CD14-positive monocyte (primary cell): ENCODE measurements around the gene ARRB1. TPM values are rescaled to one million over a fixed set of nuclear protein-coding genes. Genes with fewer than 3 reads are reported as not detected.

Source experiments
- DNase-seq, 3 donors: peaks; one replicate each; pipeline ENCODE4 v3.0.0-alpha.2; 2011 to 2022
- H2AFZ ChIP-seq: 2 replicates; pipeline ENCODE4 v1.6.0; 2012; ENCODE audit warnings: mild to moderate bottlenecking, low read depth, low read length, inconsistent platforms; ENCODE audit not compliant: insufficient read depth, poor library complexity, severe bottlenecking
- H3K27ac ChIP-seq, 2 donors: 1 replicate in 1 of 2; 2 replicates in 1 of 2; pipeline ENCODE4 v1.5.1; 2012 to 2013; ENCODE audit warnings: low read length in 2 of 2, control low read depth in 1 of 2, inconsistent platforms in 1 of 2, low read depth in 1 of 2, mild to moderate bottlenecking in 1 of 2
- H3K27me3 ChIP-seq, 2 donors: one replicate each; pipeline versions ENCODE4 v1.6.0 to v1.6.1; 2011 to 2013; ENCODE audit warnings: low read length in 2 of 2; ENCODE audit not compliant: control insufficient read depth in 2 of 2, insufficient read depth in 2 of 2
- H3K36me3 ChIP-seq, 2 donors: replicated peaks in 1 of 2; 1 replicate in 1 of 2; 2 replicates in 1 of 2; pipeline versions ENCODE4 v1.5.1 to v1.6.1; 2012 to 2013; ENCODE audit warnings: low read length in 2 of 2, control low read depth in 1 of 2, inconsistent platforms in 1 of 2, mild to moderate bottlenecking in 1 of 2; ENCODE audit not compliant: insufficient read depth in 2 of 2, control insufficient read depth in 1 of 2
- H3K4me1 ChIP-seq, 2 donors: 1 replicate in 1 of 2; 2 replicates in 1 of 2; pipeline versions ENCODE4 v1.5.1 to v1.6.1; 2012 to 2013; ENCODE audit warnings: low read length in 2 of 2, control low read depth in 1 of 2, inconsistent platforms in 1 of 2, mild to moderate bottlenecking in 1 of 2, moderate library complexity in 1 of 2; ENCODE audit not compliant: insufficient read depth in 2 of 2, control insufficient read depth in 1 of 2
- H3K4me2 ChIP-seq: replicated peaks from 2 replicates; pipeline ENCODE3; 2012; ENCODE audit warnings: low read length, moderate library complexity, mild to moderate bottlenecking; ENCODE audit not compliant: poor library complexity, severe bottlenecking; ENCODE audit errors: extremely low read depth
- H3K4me3 ChIP-seq, 3 experiments: fragments of 200-600 bp in 1 of 3; sonication (generic) in 1 of 3; replicated peaks in 1 of 3; 1 replicate in 2 of 3; 2 replicates in 1 of 3; pipeline ENCODE4 v1.5.1; 2011 to 2013; ENCODE audit warnings: low read length in 3 of 3, mild to moderate bottlenecking in 3 of 3, control low read depth in 2 of 3, low read depth in 2 of 3, inconsistent platforms in 1 of 3, moderate library complexity in 1 of 3
- H3K79me2 ChIP-seq: 2 replicates; pipeline ENCODE4 v1.6.0; 2012; ENCODE audit warnings: mild to moderate bottlenecking, control low read depth, inconsistent platforms, low read length, moderate library complexity; ENCODE audit not compliant: insufficient read depth
- H3K9ac ChIP-seq: 2 replicates; pipeline ENCODE4 v1.6.0; 2017; ENCODE audit warnings: low read length, mild to moderate bottlenecking; ENCODE audit not compliant: insufficient read depth, poor library complexity, severe bottlenecking
- H3K9me3 ChIP-seq, 2 donors: replicated peaks in 1 of 2; 1 replicate in 1 of 2; 2 replicates in 1 of 2; pipeline versions ENCODE4 v1.5.1 to v1.6.1; 2012 to 2013; ENCODE audit warnings: low read length in 2 of 2, control low read depth in 1 of 2; ENCODE audit not compliant: control insufficient read depth in 1 of 2, insufficient read depth in 1 of 2
- H4K20me1 ChIP-seq: 2 replicates; pipeline ENCODE4 v1.6.0; 2012; ENCODE audit warnings: mild to moderate bottlenecking, low read length, control low read depth, moderate library complexity; ENCODE audit not compliant: insufficient read depth
- H3K27ac Mint-ChIP-seq, 7 donors: one replicate each; pipeline ENCODE4 v1.8.0; 2020; ENCODE audit warnings: mild to moderate bottlenecking in 7 of 7, mixed read lengths in 7 of 7, moderate library complexity in 6 of 7, inconsistent platforms in 2 of 7
- H3K27me3 Mint-ChIP-seq, 3 donors: one replicate each; pipeline ENCODE4 v1.8.0; 2021 to 2022; ENCODE audit warnings: low read depth in 3 of 3, mild to moderate bottlenecking in 3 of 3, mixed read lengths in 3 of 3, moderate library complexity in 3 of 3, inconsistent platforms in 1 of 3
- H3K36me3 Mint-ChIP-seq, 2 donors: one replicate each; pipeline ENCODE4 v1.8.0; 2020; ENCODE audit warnings: mixed read lengths in 2 of 2, inconsistent platforms in 1 of 2, mild to moderate bottlenecking in 1 of 2
- H3K4me1 Mint-ChIP-seq: one replicate; pipeline ENCODE4 v1.8.0; 2020; ENCODE audit warnings: mild to moderate bottlenecking, mixed read lengths
- H3K4me3 Mint-ChIP-seq, 2 donors: one replicate each; pipeline ENCODE4 v1.8.0; 2020; ENCODE audit warnings: mild to moderate bottlenecking in 2 of 2, mixed read lengths in 2 of 2, moderate library complexity in 1 of 2
- H3K9me3 Mint-ChIP-seq, 7 donors: one replicate each; pipeline ENCODE4 v1.8.0; 2020 to 2022; ENCODE audit warnings: mixed read lengths in 7 of 7, mild to moderate bottlenecking in 6 of 7, moderate library complexity in 6 of 7, inconsistent platforms in 2 of 7
- WGBS: methylation state at CpG from one replicate; pipeline ENCODE4 v1.1.5; 2013; ENCODE audit warnings: missing lambda C conversion rate; ENCODE audit not compliant: insufficient coverage; 5-methylcytosine and 5-hydroxymethylcytosine counted together
- intact Hi-C, 2 donors: fragments of 100-400 bp; cut with micrococcal nuclease; formaldehyde crosslinking; loops; one replicate each; pipeline versions ENCODE4 v1.15.0 to v1.15.1; 2023
- polyA minus RNA-seq: library from RNA; depleted of rRNA, polyadenylated mRNA; stranded (reverse); fragments of >200 nt; gene quantifications from 2 replicates; pipeline ENCODE4 v1.2.3, GENCODE V29; 2012
- polyA plus RNA-seq, 3 donors: library from polyadenylated mRNA; depleted of rRNA in 1 of 3; unstranded in 2 of 3; stranded (reverse) in 1 of 3; fragments of 300-500 nt in 2 of 3; fragments of >200 nt in 1 of 3; fragmentation: Illumina TruSeq in 2 of 3; gene quantifications; 1 replicate in 2 of 3; 2 replicates in 1 of 3; pipeline ENCODE4 v1.2.3, GENCODE V29; 2012 to 2021
- total RNA-seq, 12 experiments: library from RNA in 1 of 12; stranded (reverse) in 1 of 12; fragments of 120-200 nt in 1 of 12; gene quantifications; one replicate each; pipeline ENCODE4 v1.2.4 and lab custom pipeline; 2013 to 2026; ENCODE audit warnings: mixed read lengths in 6 of 12, inconsistent platforms in 1 of 12
- TF ChIP-seq, protein P1 (sequence below): fragments of 200-600 bp; IDR thresholded peaks from one replicate; pipeline ENCODE4 v1.8.0; 2022; ENCODE audit warnings: antibody characterized with exemption, mild to moderate bottlenecking

Gene ARRB1
- 106 TPM for total RNA-seq (2013)
- polyA plus RNA-seq (100 to 1,000 TPM in 1 of 3 donors, 10 to 100 TPM in 2; 52.6 to 114 (median 66.5) TPM), polyA minus RNA-seq (199 and 241 TPM in 2 replicates), total RNA-seq (lab: John Stamatoyannopoulos, UW) (16.0 to 124 (median 89.6) reads per million in 11 experiments)

DNA sequence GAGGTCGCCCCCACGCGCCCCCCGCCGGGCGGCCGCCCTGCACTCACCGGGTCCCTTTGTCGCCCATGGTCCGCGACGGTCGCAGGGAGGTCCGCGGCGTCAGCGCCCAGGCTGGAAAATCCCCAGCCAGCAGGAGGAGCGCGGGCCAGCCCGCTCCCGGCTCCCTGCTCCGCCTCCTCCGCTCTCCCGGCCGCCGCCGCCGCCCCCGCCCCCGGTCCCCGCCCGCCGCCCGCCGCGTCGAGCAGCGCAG lies at the start of gene ARRB1:
TSS of gene ARRB1 (minus strand) at position 121 of the 250 bp plus-strand sequence. CDS start at position 67, 54 bp downstream.
- peak within 1 kb of the TSS; percentile 97 to 99 for H3K4me3 Mint-ChIP-seq
- peak within 1 kb of the TSS; percentile 92 to 98 (median 97) for H3K27ac Mint-ChIP-seq
- Histone ChIP-seq H3K9ac (peak within 1 kb of the TSS; percentile 92), H3K27me3 (no peaks in the 10 kb centered on the region), H3K4me2 (peak within 1 kb of the TSS; percentile 86), H3K36me3 (peaks cover 6 to 23% of the 10 kb centered on the region in 2 donors), H3K9me3 (no peaks in the 10 kb centered on the region), H3K4me1 (peaks cover 50 to 67% of the 10 kb centered on the region in 2 donors), H3K4me3 (peak within 1 kb of the TSS; percentile 76 to 98 (median 79)), H4K20me1 (peaks cover 46% of the 10 kb centered on the region), H3K27ac (peak within 1 kb of the TSS; percentile 85 to 94), H3K79me2 (peaks cover 67% of the 10 kb centered on the region), H2AFZ (peak within 1 kb of the TSS; percentile 80)
- TF ChIP-seq, protein P1, sequence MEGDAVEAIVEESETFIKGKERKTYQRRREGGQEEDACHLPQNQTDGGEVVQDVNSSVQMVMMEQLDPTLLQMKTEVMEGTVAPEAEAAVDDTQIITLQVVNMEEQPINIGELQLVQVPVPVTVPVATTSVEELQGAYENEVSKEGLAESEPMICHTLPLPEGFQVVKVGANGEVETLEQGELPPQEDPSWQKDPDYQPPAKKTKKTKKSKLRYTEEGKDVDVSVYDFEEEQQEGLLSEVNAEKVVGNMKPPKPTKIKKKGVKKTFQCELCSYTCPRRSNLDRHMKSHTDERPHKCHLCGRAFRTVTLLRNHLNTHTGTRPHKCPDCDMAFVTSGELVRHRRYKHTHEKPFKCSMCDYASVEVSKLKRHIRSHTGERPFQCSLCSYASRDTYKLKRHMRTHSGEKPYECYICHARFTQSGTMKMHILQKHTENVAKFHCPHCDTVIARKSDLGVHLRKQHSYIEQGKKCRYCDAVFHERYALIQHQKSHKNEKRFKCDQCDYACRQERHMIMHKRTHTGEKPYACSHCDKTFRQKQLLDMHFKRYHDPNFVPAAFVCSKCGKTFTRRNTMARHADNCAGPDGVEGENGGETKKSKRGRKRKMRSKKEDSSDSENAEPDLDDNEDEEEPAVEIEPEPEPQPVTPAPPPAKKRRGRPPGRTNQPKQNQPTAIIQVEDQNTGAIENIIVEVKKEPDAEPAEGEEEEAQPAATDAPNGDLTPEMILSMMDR, result no peak
- H3K4me1 Mint-ChIP-seq, result peaks cover 72% of the 10 kb centered on the region
- intact Hi-C loops, result no loop called here
- H3K27me3 Mint-ChIP-seq, result peaks cover 0 to 3% (median 0%) of the 10 kb centered on the region in 3 donors
- no peak for DNase-seq
- peaks cover 0 to 4% (median 0%) of the 10 kb centered on the region in 7 donors for H3K9me3 Mint-ChIP-seq
- WGBS, result under 1% methylated on average over 38 of the region's 38 CpGs
- H3K36me3 Mint-ChIP-seq, result peaks cover 23 to 37% of the 10 kb centered on the region in 2 donors

DNA sequence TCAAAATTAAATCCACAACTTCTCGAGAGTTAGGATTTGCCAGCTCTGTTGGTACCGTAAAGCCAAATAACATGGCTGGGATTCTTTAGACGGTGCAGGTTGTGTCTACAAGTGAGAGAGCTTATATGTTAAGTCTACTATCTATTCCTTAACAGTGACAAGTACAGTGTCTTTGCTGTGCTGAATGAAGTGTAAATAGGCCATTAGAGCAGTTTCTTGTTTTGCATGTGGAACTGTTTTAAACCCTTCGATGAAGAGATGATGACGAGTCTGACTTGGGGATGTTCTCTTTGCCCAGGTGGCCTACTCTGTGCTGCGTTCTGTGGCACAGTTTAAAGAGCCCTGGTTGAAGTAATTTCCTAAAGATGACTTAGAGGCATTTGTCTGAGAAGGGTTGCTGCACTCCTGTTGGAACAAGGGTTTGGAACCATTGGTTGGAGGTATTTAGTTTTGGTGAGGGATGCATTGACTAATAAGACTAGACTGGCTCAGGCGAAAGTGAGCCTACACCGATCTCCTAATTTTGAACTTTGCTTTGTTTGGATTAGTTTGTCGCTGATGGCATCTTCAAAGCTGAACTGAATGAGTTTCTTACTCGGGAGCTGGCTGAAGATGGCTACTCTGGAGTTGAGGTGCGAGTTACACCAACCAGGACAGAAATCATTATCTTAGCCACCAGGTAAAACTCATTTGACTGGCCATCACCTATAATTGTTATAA lies 48.8 kb upstream of the ARRB1 start:
- peaks cover 15 to 28% of the 10 kb centered on the region in 2 donors for H3K4me1 ChIP-seq
- TF ChIP-seq, protein P1, result no peak
- peaks cover 53% of the 10 kb centered on the region for H4K20me1 ChIP-seq
- Mint-ChIP-seq H3K9me3 (no peaks in the 10 kb centered on the region), H3K27ac (peak overlapping the region; percentile 95 to 99 (median 98)), H3K36me3 (peaks cover 42 to 51% of the 10 kb centered on the region in 2 donors), H3K4me1 (peaks cover 38% of the 10 kb centered on the region), H3K4me3 (peak overlapping the region; percentile 98 to 99), H3K27me3 (peaks cover 1 to 6% (median 3%) of the 10 kb centered on the region in 3 donors)
- peaks cover 61% of the 10 kb centered on the region for H3K79me2 ChIP-seq
- peak overlapping the region; percentile 90 to 95 for H3K27ac ChIP-seq
- peak overlapping the region; percentile 74 for H3K4me2 ChIP-seq
- H3K9me3 ChIP-seq, result no peaks in the 10 kb centered on the region
- peaks cover 43 to 45% of the 10 kb centered on the region in 2 donors for H3K36me3 ChIP-seq
- no peaks in the 10 kb centered on the region for H3K27me3 ChIP-seq
- peak overlapping the region; percentile 75 for H2AFZ ChIP-seq
- DNase-seq, result peak in 2 of 3 donors; percentile 7 to 12
- intact Hi-C loops, result no loop called here
- 5% methylated on average over 4 of the region's 11 CpGs for WGBS
- H3K9ac ChIP-seq, result peak overlapping the region; percentile 91
- peak overlapping the region; percentile 91 to 96 (median 92) for H3K4me3 ChIP-seq
